ENCODE results near the gene CFAP20DC. TPM values are rescaled to one million over a fixed set of nuclear protein-coding genes. Genes with fewer than 3 reads are reported as not detected.

Gene CFAP20DC
- total RNA-seq, 1 experiment from 2014 or later = 2.8 TPM

DNA sequence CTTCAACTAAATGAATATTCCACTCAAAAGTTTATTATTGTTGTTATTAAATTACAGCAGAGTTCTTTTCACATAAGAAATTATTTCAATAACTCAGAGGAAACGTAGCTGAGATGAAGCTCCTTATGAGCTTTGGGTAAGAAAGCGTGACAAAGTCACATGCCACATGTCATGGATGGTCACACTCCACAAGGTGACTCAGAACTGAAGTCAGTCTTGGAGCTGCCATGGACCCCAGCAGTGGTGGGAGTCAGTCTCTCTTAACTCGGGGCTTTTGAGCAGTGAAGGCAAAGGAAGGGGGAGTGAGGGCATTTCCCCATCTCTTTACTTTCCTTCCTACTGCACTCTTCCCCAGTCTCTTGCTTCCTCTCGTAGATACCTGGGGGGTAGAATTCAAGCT, 295.8 kb downstream of the CFAP20DC start:
- Mint-ChIP-seq H3K4me1 (ENCODE audit: low read depth, unreplicated experiment) (no peaks in the 10 kb centered on the region), H3K27ac (ENCODE audit: unreplicated experiment) (no peak overlapping the region), H3K4me3 (ENCODE audit: unreplicated experiment) (no peak overlapping the region), H3K9me3 (ENCODE audit: unreplicated experiment) (no peaks in the 10 kb centered on the region), H3K36me3 (ENCODE audit: insufficient read depth, unreplicated experiment) (no peaks in the 10 kb centered on the region), H3K27me3 (ENCODE audit: insufficient read depth, unreplicated experiment) (peaks cover 9% of the 10 kb centered on the region)
- H3K4me3 ChIP-seq (ENCODE audit: low read depth, low read length) = no peak overlapping the region
- POLR2A ChIA-PET = no interaction called here
- no peaks in the 10 kb centered on the region for H3K36me3 ChIP-seq (ENCODE audit: control insufficient read depth, insufficient read depth, low read length)
- no peaks in the 10 kb centered on the region for H3K27me3 ChIP-seq (replicated peaks; ENCODE audit: control insufficient read depth, insufficient read depth, low read length)
- no peak for DNase-seq
- H3K4me1 ChIP-seq = no peaks in the 10 kb centered on the region
- intact Hi-C loops (cut with micrococcal nuclease; ENCODE audit: unreplicated experiment) = no loop called here
- no peaks in the 10 kb centered on the region for H3K9me3 ChIP-seq
- TF ChIP-seq, protein P1, sequence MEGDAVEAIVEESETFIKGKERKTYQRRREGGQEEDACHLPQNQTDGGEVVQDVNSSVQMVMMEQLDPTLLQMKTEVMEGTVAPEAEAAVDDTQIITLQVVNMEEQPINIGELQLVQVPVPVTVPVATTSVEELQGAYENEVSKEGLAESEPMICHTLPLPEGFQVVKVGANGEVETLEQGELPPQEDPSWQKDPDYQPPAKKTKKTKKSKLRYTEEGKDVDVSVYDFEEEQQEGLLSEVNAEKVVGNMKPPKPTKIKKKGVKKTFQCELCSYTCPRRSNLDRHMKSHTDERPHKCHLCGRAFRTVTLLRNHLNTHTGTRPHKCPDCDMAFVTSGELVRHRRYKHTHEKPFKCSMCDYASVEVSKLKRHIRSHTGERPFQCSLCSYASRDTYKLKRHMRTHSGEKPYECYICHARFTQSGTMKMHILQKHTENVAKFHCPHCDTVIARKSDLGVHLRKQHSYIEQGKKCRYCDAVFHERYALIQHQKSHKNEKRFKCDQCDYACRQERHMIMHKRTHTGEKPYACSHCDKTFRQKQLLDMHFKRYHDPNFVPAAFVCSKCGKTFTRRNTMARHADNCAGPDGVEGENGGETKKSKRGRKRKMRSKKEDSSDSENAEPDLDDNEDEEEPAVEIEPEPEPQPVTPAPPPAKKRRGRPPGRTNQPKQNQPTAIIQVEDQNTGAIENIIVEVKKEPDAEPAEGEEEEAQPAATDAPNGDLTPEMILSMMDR (IDR thresholded peaks at IDR 0.05; ENCODE audit: insufficient read depth in 1 of 2, low read depth in 1 of 2, low read length in 1 of 2, severe bottlenecking in 1 of 2, unreplicated experiment in 1 of 2) = no peak
- BruUV-seq (replicated peaks) = no TSS peak
- CTCF ChIA-PET = no interaction called here

DNA sequence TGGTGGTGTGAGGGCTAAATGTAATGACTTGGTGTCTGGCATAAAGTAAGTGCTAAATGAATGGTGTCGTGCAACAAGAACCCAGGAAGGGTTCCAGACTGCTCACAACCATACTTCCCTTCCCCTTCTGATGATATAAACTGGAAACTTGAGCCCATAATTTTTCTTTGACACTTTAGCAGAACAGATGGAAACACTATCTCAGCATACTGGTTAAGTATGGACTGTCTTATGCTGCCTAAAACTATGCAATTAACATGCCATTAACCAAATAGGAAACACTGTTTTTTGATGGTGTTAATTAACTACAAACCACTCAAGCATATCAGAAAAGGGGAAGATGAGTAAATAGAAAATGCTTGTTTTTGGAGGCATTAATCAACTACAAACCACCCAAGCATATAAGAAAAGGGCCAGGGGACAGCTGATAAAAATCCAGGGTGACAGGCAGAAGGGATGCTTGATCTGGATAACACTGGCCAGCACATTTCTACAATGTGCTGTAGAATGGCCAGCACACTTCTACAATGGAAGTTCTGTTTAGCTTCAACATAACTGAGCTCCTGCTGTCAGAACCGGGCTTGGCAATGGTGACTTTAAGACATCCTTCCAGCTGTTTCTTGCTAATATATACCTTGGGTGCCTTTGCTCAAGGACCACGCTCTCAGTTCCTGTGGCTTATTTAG, 297.8 kb downstream of the CFAP20DC start:
- ChIA-PET CTCF (no interaction called here), POLR2A (no interaction called here)
- H3K4me3 ChIP-seq (ENCODE audit: low read depth, low read length) = no peak overlapping the region
- no peaks in the 10 kb centered on the region for H3K9me3 Mint-ChIP-seq (ENCODE audit: unreplicated experiment)
- H3K27me3 ChIP-seq (replicated peaks; ENCODE audit: control insufficient read depth, insufficient read depth, low read length) = no peaks in the 10 kb centered on the region
- no peaks in the 10 kb centered on the region for H3K36me3 Mint-ChIP-seq (ENCODE audit: insufficient read depth, unreplicated experiment)
- intact Hi-C loops (cut with micrococcal nuclease; ENCODE audit: unreplicated experiment) = no loop called here
- H3K4me3 Mint-ChIP-seq (ENCODE audit: unreplicated experiment) = no peak overlapping the region
- no peak for DNase-seq
- H3K4me1 Mint-ChIP-seq (ENCODE audit: low read depth, unreplicated experiment) = no peaks in the 10 kb centered on the region
- TF ChIP-seq, protein P1 (IDR thresholded peaks at IDR 0.05; ENCODE audit: insufficient read depth in 1 of 2, low read depth in 1 of 2, low read length in 1 of 2, severe bottlenecking in 1 of 2, unreplicated experiment in 1 of 2) = no peak
- no peaks in the 10 kb centered on the region for H3K36me3 ChIP-seq (ENCODE audit: control insufficient read depth, insufficient read depth, low read length)
- no peak overlapping the region for H3K27ac Mint-ChIP-seq (ENCODE audit: unreplicated experiment)
- BruUV-seq (replicated peaks) = no TSS peak
- peaks cover 9% of the 10 kb centered on the region for H3K27me3 Mint-ChIP-seq (ENCODE audit: insufficient read depth, unreplicated experiment)
- H3K9me3 ChIP-seq = no peaks in the 10 kb centered on the region
- no peaks in the 10 kb centered on the region for H3K4me1 ChIP-seq

DNA sequence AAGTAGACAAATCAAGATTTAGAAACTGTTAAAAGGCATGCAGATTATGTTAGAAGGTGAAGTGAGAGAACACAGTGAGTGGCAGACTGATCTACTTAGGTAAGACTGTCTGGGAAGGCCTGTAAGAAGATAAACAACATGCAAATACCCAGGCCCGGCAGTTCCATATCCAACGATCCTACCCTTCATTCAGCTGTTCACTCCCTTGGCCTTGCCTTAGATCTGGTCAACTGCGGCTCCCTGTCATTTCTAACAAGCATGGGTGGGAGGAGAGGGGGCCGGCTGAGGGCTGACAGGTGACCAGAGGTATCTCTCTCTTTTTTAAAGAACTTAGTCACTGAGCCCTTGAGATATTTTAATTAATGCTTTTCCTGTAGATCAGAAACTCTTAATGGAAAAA, 298.6 kb downstream of the CFAP20DC start:
- TF ChIP-seq, protein P1 (IDR thresholded peaks at IDR 0.05; ENCODE audit: insufficient read depth in 1 of 2, low read depth in 1 of 2, low read length in 1 of 2, severe bottlenecking in 1 of 2, unreplicated experiment in 1 of 2) = no peak
- no peak for DNase-seq
- no peaks in the 10 kb centered on the region for H3K9me3 Mint-ChIP-seq (ENCODE audit: unreplicated experiment)
- Histone ChIP-seq H3K4me3 (ENCODE audit: low read depth, low read length) (no peak overlapping the region), H3K36me3 (ENCODE audit: control insufficient read depth, insufficient read depth, low read length) (no peaks in the 10 kb centered on the region), H3K9me3 (no peaks in the 10 kb centered on the region), H3K4me1 (no peaks in the 10 kb centered on the region), H3K27me3 (replicated peaks; ENCODE audit: control insufficient read depth, insufficient read depth, low read length) (no peaks in the 10 kb centered on the region)
- H3K4me3 Mint-ChIP-seq (ENCODE audit: unreplicated experiment) = no peak overlapping the region
- no TSS peak for BruUV-seq (replicated peaks)
- intact Hi-C loops (cut with micrococcal nuclease; ENCODE audit: unreplicated experiment) = no loop called here
- ChIA-PET POLR2A (no interaction called here), CTCF (no interaction called here)
- H3K27me3 Mint-ChIP-seq (ENCODE audit: insufficient read depth, unreplicated experiment) = peaks cover 4% of the 10 kb centered on the region
- no peaks in the 10 kb centered on the region for H3K4me1 Mint-ChIP-seq (ENCODE audit: low read depth, unreplicated experiment)
- no peaks in the 10 kb centered on the region for H3K36me3 Mint-ChIP-seq (ENCODE audit: insufficient read depth, unreplicated experiment)
- no peak overlapping the region for H3K27ac Mint-ChIP-seq (ENCODE audit: unreplicated experiment)
